Heart left ventricle (tissue), 13 donors: ENCODE results near the gene LRBA.

Experiments
- POLR2A ChIP-seq, 2 donors: fragments of 450-650 bp; IDR thresholded peaks; one replicate each; pipeline ENCODE4 v1.6.1; 2017; ENCODE audit warnings: antibody characterized with exemption in 2 of 2, mild to moderate bottlenecking in 2 of 2, moderate library complexity in 2 of 2
- TF ChIP-seq, protein P1 (sequence below), 12 donors: fragments of 200-600 bp; sonication (generic) in 4 of 12; IDR thresholded peaks; one replicate each; pipeline versions ENCODE4 v1.5.0 to v1.8.0; 2018 to 2022; ENCODE audit warnings: antibody characterized with exemption in 12 of 12, mild to moderate bottlenecking in 5 of 12
- donor health status: ischemic (EF 13 %, LVEDD 7.1; RV severe dilation, severe dysfunction).
- donor health status: DM: no; HTN: yes; CAD: no.
- donor health status: DM: no; HTN: no; CAD: no.
- donor health status: ischemic (EF 25% LVEDD 6.9; RV normal size, moderate dysfunction).
- donor health status: ischemic (EF 25% LVEDD 5.7; RV mildly dilated, moderate dysfunction).
- donor health status: ischemic (EF 35%, LVEDD 5.7; RV mildly dilated, moderate dysfunction).
- donor health status: nonischemic (EF 11% LVEDD 7.7; RV severe dilation, severe dysfunction).
- donor health status: DM: yes; HTN: yes; CAD: no.
- donor health status: PGD.
- donor health status: ischemic (EF 29% LVEDD 5.4; RV normal size, mild dysfunction).
- donor health status: nonischemic (EF 23%, LVEDD 6.1; RV moderate dilation, normal function).

DNA sequence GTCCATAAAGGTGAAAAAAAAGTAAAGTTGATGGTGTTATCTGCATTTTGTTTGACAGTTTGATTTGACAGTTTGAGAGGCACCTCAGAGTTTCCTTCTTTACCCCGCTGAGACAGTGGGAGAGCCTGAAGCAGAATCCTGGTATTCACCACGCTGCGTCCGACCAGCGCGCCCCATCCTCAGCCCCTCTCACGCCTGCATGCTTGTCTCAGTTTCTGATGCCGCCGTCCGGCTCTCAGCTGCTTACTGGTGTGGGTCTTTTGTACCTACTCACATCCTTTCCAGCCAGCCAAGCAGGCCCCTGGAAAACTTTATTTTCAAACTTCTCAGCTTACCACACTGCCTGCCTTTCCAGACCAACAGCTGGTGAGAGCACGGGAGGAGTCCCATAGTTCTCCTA, 761.7 kb downstream of the LRBA start:
- TF ChIP-seq, protein P1, sequence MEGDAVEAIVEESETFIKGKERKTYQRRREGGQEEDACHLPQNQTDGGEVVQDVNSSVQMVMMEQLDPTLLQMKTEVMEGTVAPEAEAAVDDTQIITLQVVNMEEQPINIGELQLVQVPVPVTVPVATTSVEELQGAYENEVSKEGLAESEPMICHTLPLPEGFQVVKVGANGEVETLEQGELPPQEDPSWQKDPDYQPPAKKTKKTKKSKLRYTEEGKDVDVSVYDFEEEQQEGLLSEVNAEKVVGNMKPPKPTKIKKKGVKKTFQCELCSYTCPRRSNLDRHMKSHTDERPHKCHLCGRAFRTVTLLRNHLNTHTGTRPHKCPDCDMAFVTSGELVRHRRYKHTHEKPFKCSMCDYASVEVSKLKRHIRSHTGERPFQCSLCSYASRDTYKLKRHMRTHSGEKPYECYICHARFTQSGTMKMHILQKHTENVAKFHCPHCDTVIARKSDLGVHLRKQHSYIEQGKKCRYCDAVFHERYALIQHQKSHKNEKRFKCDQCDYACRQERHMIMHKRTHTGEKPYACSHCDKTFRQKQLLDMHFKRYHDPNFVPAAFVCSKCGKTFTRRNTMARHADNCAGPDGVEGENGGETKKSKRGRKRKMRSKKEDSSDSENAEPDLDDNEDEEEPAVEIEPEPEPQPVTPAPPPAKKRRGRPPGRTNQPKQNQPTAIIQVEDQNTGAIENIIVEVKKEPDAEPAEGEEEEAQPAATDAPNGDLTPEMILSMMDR (IDR thresholded peaks at IDR 0.05) = no peak
- no peak for TF ChIP-seq POLR2A (IDR thresholded peaks at IDR 0.05)
